Transverse colon (tissue), 4 donors: ENCODE measurements around the gene ITGB2. TPM values are rescaled to one million over a fixed set of nuclear protein-coding genes. Genes with fewer than 3 reads are reported as not detected.

Experiments used
- DNase-seq: peaks from one replicate; pipeline ENCODE4 v3.0.0-alpha.2; 2019
- H3K27ac ChIP-seq, 4 donors: fragments of 200-600 bp; sonication (generic); 2 replicates each; pipeline ENCODE4 v1.5.1; 2016 to 2018; ENCODE audit warnings: inconsistent platforms in 4 of 4
- H3K27me3 ChIP-seq: fragments of 200-600 bp; sonication (generic); 2 replicates; pipeline ENCODE4 v1.5.1; 2017; ENCODE audit warnings: inconsistent platforms
- H3K36me3 ChIP-seq, 4 donors: fragments of 200-600 bp; sonication (generic); 2 replicates each; pipeline ENCODE4 v1.5.1; 2017 to 2019; ENCODE audit warnings: inconsistent platforms in 4 of 4
- H3K4me1 ChIP-seq, 4 donors: fragments of 200-600 bp; sonication (generic); 2 replicates each; pipeline ENCODE4 v1.5.1; 2017 to 2020; ENCODE audit warnings: inconsistent platforms in 4 of 4
- H3K4me3 ChIP-seq, 4 donors: fragments of 200-600 bp; sonication (generic); 1 replicate in 1 of 4; 2 replicates in 3 of 4; pipeline versions ENCODE4 v1.5.1 to v1.6.1; 2017 to 2019; ENCODE audit warnings: inconsistent platforms in 4 of 4
- H3K9me3 ChIP-seq, 2 donors: fragments of 200-600 bp; sonication (generic); 2 replicates each; pipeline ENCODE4 v1.5.1; 2017 to 2019; ENCODE audit warnings: inconsistent platforms in 2 of 2
- CTCF ChIP-seq, 5 experiments: fragments of 200-600 bp in 3 of 5; fragments of 450-650 bp in 2 of 5; sonication (generic) in 3 of 5; IDR thresholded peaks; 1 replicate in 2 of 5; 2 replicates in 3 of 5; pipeline ENCODE4 v1.5.1; 2016 to 2017; ENCODE audit warnings: antibody characterized with exemption in 5 of 5, inconsistent platforms in 3 of 5, mild to moderate bottlenecking in 2 of 5, moderate library complexity in 1 of 5
- EP300 ChIP-seq: sonication (generic); formaldehyde crosslinking; IDR thresholded peaks from one replicate; pipeline ENCODE4 v1.6.1; 2017; ENCODE audit warnings: antibody characterized with exemption, low read depth
- POLR2A ChIP-seq: fragments of 450-650 bp; IDR thresholded peaks from one replicate; pipeline ENCODE4 v1.6.1; 2016; ENCODE audit warnings: antibody characterized with exemption, mild to moderate bottlenecking, moderate library complexity
- POLR2AphosphoS5 ChIP-seq, 3 donors: sonication (generic); formaldehyde crosslinking; IDR thresholded peaks; one replicate each; pipeline ENCODE4 v1.6.1; 2016; ENCODE audit warnings: antibody characterized with exemption in 3 of 3
- WGBS, 2 donors: methylation state at CpG; one replicate each; pipeline ENCODE4 v1.1.5; 2018; ENCODE audit warnings: low coverage in 1 of 2; 5-methylcytosine and 5-hydroxymethylcytosine counted together
- in situ Hi-C, 4 donors: fragments of 200-750 bp; cut with MboI; loops; one replicate each; pipeline versions ENCODE4 v1.15.0 to v1.15.1; 2017; ENCODE audit warnings: low sequenced_read_pairs in 3 of 4, low pct_ligation_motif_present in 1 of 4, low pct_unique_long_range_greater_than_20kb in 1 of 4
- intact Hi-C: fragments of 100-400 bp; cut with DNase I; formaldehyde crosslinking; loops from one replicate; pipeline ENCODE4 v1.15.1; 2023; ENCODE audit warnings: low total_unique reads
- total RNA-seq, 4 donors: library from RNA; depleted of rRNA; stranded (reverse); fragments of >200 nt; gene quantifications; one replicate each; pipeline ENCODE4 v1.1.0, GENCODE V29; 2016

Gene ITGB2
- total RNA-seq, 4 donors from 2014 or later, result 14.2 to 32.4 (median 24.9) TPM

- in situ Hi-C loops, result no loop called here
- 63% methylated on average over 21 of the region's 21 CpGs; no CpG with 5 or more reads in 1 of the 2 donors for WGBS, 2 donors
- Histone ChIP-seq H3K4me1 (peaks cover 0 to 3% (median 0%) of the 10 kb centered on the region in 4 donors), H3K9me3 (no peaks in the 10 kb centered on the region), H3K27ac (peak overlapping the region in 1 of 4 donors; percentile 12), H3K36me3 (no peaks in the 10 kb centered on the region), H3K4me3 (no peak overlapping the region), H3K27me3 (no peaks in the 10 kb centered on the region)
- peak; percentile 49 for TF ChIP-seq POLR2A
- TF ChIP-seq POLR2AphosphoS5 (IDR thresholded peaks at IDR 0.05), result peak in 2 of 3 donors; percentile 44 to 64
- TF ChIP-seq EP300, result no peak
- no peak for TF ChIP-seq CTCF (IDR thresholded peaks at IDR 0.05)
- intact Hi-C loops, result no loop called here
- peak; percentile 81 for DNase-seq
Measured at GRCh38 chr21:44897326-44898010, 23.2 kb downstream of the ITGB2 start.

- intact Hi-C loops, result no loop called here
- no peak overlapping the region for H3K27ac ChIP-seq
Measured at GRCh38 chr21:44896561-44897286, 24.0 kb downstream of the ITGB2 start.

GRCh38 chr21:44895859-44896258 is 24.8 kb downstream of the ITGB2 start:
- TF ChIP-seq EP300 (no peak), CTCF (IDR thresholded peaks at IDR 0.05) (no peak), POLR2AphosphoS5 (IDR thresholded peaks at IDR 0.05) (no peak), POLR2A (no peak)
- Histone ChIP-seq H3K9me3 (no peaks in the 10 kb centered on the region), H3K4me1 (peaks cover 0 to 3% (median 0%) of the 10 kb centered on the region in 4 donors), H3K27me3 (peaks cover 8% of the 10 kb centered on the region), H3K36me3 (no peaks in the 10 kb centered on the region), H3K4me3 (no peak overlapping the region), H3K27ac (no peak overlapping the region)
- DNase-seq, result no peak
- intact Hi-C loops, result no loop called here
- 86 to 92% methylated on average over 5 to 11 of the region's 11 CpGs for WGBS, 2 donors
- in situ Hi-C loops, result no loop called here

More at GRCh38 chr21:44896561-44897286, 24.0 kb downstream of the ITGB2 start:
- no peaks in the 10 kb centered on the region for H3K9me3 ChIP-seq
- peaks cover 0 to 3% (median 0%) of the 10 kb centered on the region in 4 donors for H3K4me1 ChIP-seq
- peaks cover 5% of the 10 kb centered on the region for H3K27me3 ChIP-seq
- 95% methylated on average over 20 of the region's 25 CpGs; no CpG with 5 or more reads in 1 of the 2 donors for WGBS, 2 donors
- TF ChIP-seq POLR2AphosphoS5 (IDR thresholded peaks at IDR 0.05) (no peak), EP300 (no peak), POLR2A (no peak), CTCF (IDR thresholded peaks at IDR 0.05) (no peak)
- H3K4me3 ChIP-seq, result no peak overlapping the region
- in situ Hi-C loops, result no loop called here
- no peak for DNase-seq
- no peaks in the 10 kb centered on the region for H3K36me3 ChIP-seq

GRCh38 chr21:44894687-44895302 is 25.9 kb downstream of the ITGB2 start:
- TF ChIP-seq POLR2AphosphoS5 (IDR thresholded peaks at IDR 0.05) (no peak), EP300 (no peak), POLR2A (no peak), CTCF (IDR thresholded peaks at IDR 0.05) (no peak)
- intact Hi-C loops (no loop called here), in situ Hi-C loops (no loop called here)
- Histone ChIP-seq H3K4me1 (peaks cover 0 to 3% (median 0%) of the 10 kb centered on the region in 4 donors), H3K27me3 (peaks cover 8% of the 10 kb centered on the region), H3K36me3 (no peaks in the 10 kb centered on the region), H3K9me3 (no peaks in the 10 kb centered on the region), H3K27ac (no peak overlapping the region), H3K4me3 (no peak overlapping the region)
- 88% methylated on average over 16 of the region's 19 CpGs; no CpG with 5 or more reads in 1 of the 2 donors for WGBS, 2 donors
- DNase-seq, result no peak
